HepG2 (cell line): Measurements from ENCODE around the gene NPBWR2. TPM values are rescaled to one million over a fixed set of nuclear protein-coding genes. Genes with fewer than 3 reads are reported as not detected.

Experiments used
- BCL6 ChIP-seq: IDR thresholded peaks from 2 replicates; pipeline ENCODE4 v1.6.1; 2016; ENCODE audit warnings: missing genetic modification reagents, missing compliant biosample characterization
- CCDC6 ChIP-seq: sonication (generic); formaldehyde crosslinking; IDR thresholded peaks from 2 replicates; pipeline ENCODE4 v1.8.1; 2022; ENCODE audit warnings: mild to moderate bottlenecking, missing genetic modification reagents, moderate library complexity
- CREB1 ChIP-seq, 2 experiments: fragments of 450-650 bp in 1 of 2; IDR thresholded peaks; 2 replicates each; pipeline ENCODE4 v1.6.1; 2016 to 2017; ENCODE audit warnings: control low read depth in 1 of 2, mild to moderate bottlenecking in 1 of 2, missing compliant biosample characterization in 1 of 2, missing genetic modification characterization in 1 of 2
- DRAP1 ChIP-seq: IDR thresholded peaks from 2 replicates; pipeline ENCODE4 v1.6.1; 2016; ENCODE audit warnings: missing genetic modification reagents, missing compliant biosample characterization
- GMEB2 ChIP-seq: IDR thresholded peaks from 2 replicates; pipeline ENCODE4 v1.6.1; 2016; ENCODE audit warnings: missing biosample characterization, missing genetic modification reagents, low read depth
- HOXA9 ChIP-seq: sonication (generic); formaldehyde crosslinking; IDR thresholded peaks from 2 replicates; pipeline ENCODE4 v1.8.1; 2022; ENCODE audit warnings: missing genetic modification reagents, mild to moderate bottlenecking, moderate library complexity, borderline replicate concordance
- MATR3 ChIP-seq: sonication (generic); formaldehyde crosslinking; IDR thresholded peaks from 2 replicates; pipeline ENCODE4 v1.4.0; 2020; ENCODE audit warnings: missing genetic modification reagents
- MZF1 ChIP-seq: sonication (generic); formaldehyde crosslinking; IDR thresholded peaks from 2 replicates; pipeline ENCODE4 v1.8.1; 2023; ENCODE audit warnings: mild to moderate bottlenecking, missing genetic modification reagents, borderline replicate concordance
- NCOA2 ChIP-seq: sonication (generic); formaldehyde crosslinking; IDR thresholded peaks from 2 replicates; pipeline ENCODE4 v1.8.0; 2022; ENCODE audit warnings: inconsistent platforms
- NFIB ChIP-seq: sonication (generic); formaldehyde crosslinking; IDR thresholded peaks from 2 replicates; pipeline ENCODE4 v1.9.0; 2021; ENCODE audit warnings: missing genetic modification reagents, mild to moderate bottlenecking, borderline replicate concordance
- SALL2 ChIP-seq: sonication (generic); formaldehyde crosslinking; IDR thresholded peaks from 2 replicates; pipeline ENCODE4 v1.8.1; 2023; ENCODE audit warnings: mild to moderate bottlenecking, missing genetic modification reagents, inconsistent platforms
- SETDB1 ChIP-seq: sonication (generic); formaldehyde crosslinking; IDR thresholded peaks from 2 replicates; pipeline ENCODE4 v1.5.1; 2020; ENCODE audit warnings: missing genetic modification reagents, mild to moderate bottlenecking, borderline replicate concordance
- ZGPAT ChIP-seq: IDR thresholded peaks from 2 replicates; pipeline ENCODE4 v1.6.1; 2016; ENCODE audit warnings: mild to moderate bottlenecking
- ZKSCAN8 ChIP-seq: IDR thresholded peaks from 2 replicates; pipeline ENCODE4 v1.6.1; 2016; ENCODE audit warnings: borderline replicate concordance, missing genetic modification reagents, missing compliant biosample characterization
- ZNF512 ChIP-seq: sonication (generic); formaldehyde crosslinking; IDR thresholded peaks from 2 replicates; pipeline ENCODE4 v1.4.0; 2020; ENCODE audit warnings: mild to moderate bottlenecking, missing genetic modification reagents
- ZNF687 ChIP-seq: sonication (generic); formaldehyde crosslinking; IDR thresholded peaks from 2 replicates; pipeline ENCODE4 v1.5.1; 2020; ENCODE audit warnings: mild to moderate bottlenecking, missing genetic modification reagents, moderate library complexity
- ZNF7 ChIP-seq: IDR thresholded peaks from 2 replicates; pipeline ENCODE4 v1.6.1; 2016; ENCODE audit warnings: missing biosample characterization, missing genetic modification reagents
- ZNF816 ChIP-seq: sonication (generic); formaldehyde crosslinking; IDR thresholded peaks from 2 replicates; pipeline ENCODE4 v1.8.0; 2022; ENCODE audit warnings: missing genetic modification reagents, mild to moderate bottlenecking, borderline replicate concordance
- ZNF883 ChIP-seq: sonication (generic); formaldehyde crosslinking; IDR thresholded peaks from 2 replicates; pipeline ENCODE4 v1.5.1; 2020; ENCODE audit warnings: mild to moderate bottlenecking, missing genetic modification reagents; ENCODE audit errors: not compliant biosample characterization
- polyA plus RNA-seq, 8 experiments: library from polyadenylated mRNA; depleted of rRNA in 3 of 8; stranded (reverse) in 7 of 8; unstranded in 1 of 8; fragments of >200 nt; fragmentation: Illumina TruSeq in 4 of 8; extraction: Trizol in 4 of 8; gene quantifications; 2 replicates each; pipeline versions ENCODE4 v1.2.1 to v1.2.3, GENCODE V29; 2011 to 2016; ENCODE audit warnings: low read depth in 4 of 8, missing spikeins in 1 of 8, mixed read lengths in 1 of 8; ENCODE audit not compliant: insufficient read depth in 1 of 8
- total RNA-seq, 5 experiments: library from RNA; depleted of rRNA; stranded (reverse); fragments of >200 nt; fragmentation: Illumina TruSeq; extraction: Trizol; gene quantifications; 2 replicates each; pipeline ENCODE4 v1.2.3, GENCODE V29; 2016; ENCODE audit warnings: low read depth in 1 of 5

Gene NPBWR2
- total and polyA plus RNA-seq, 2 of the 13 experiments (the other 11 are each of a cell fraction or from before 2014, with no cell fraction given), result not detected

GRCh38 chr20:64101731-64102621 is 5.4 kb downstream of the NPBWR2 start (continued):
- TF ChIP-seq MATR3 (CRISPR knock-in tag), result no peak
- no peak for TF ChIP-seq GMEB2 (CRISPR knock-in tag)
- no peak for TF ChIP-seq ZNF7
- TF ChIP-seq CREB1 (IDR thresholded peaks at IDR 0.05), result no peak
- no peak for TF ChIP-seq CREB1 (CRISPR knock-in tag; IDR thresholded peaks at IDR 0.05)
- no peak for TF ChIP-seq SETDB1 (CRISPR knock-in tag)
- TF ChIP-seq ZNF883 (CRISPR knock-in tag), result peak; percentile 88
- TF ChIP-seq HOXA9, result no peak
- peak; percentile 55; the same call in 1 of the 2 replicates for TF ChIP-seq ZGPAT (CRISPR knock-in tag)
- no peak for TF ChIP-seq MZF1 (CRISPR knock-in tag)
- no peak for TF ChIP-seq CCDC6
- TF ChIP-seq DRAP1 (CRISPR knock-in tag), result no peak
- no peak for TF ChIP-seq ZKSCAN8 (CRISPR knock-in tag)
- 0 out of 2 replicates have a peak, but pooled peaks have one; percentile 37 for TF ChIP-seq NFIB
- no peak for TF ChIP-seq SALL2 (CRISPR knock-in tag)
- no peak for TF ChIP-seq BCL6
- TF ChIP-seq NCOA2 (CRISPR knock-in tag), result no peak
- no peak for TF ChIP-seq ZNF816 (CRISPR knock-in tag)
- TF ChIP-seq ZNF512 (CRISPR knock-in tag), result no peak
- TF ChIP-seq ZNF687 (CRISPR knock-in tag), result peak; percentile 61
